Testis (tissue), 2 donors: ENCODE measurements around the gene MACROD2.

ENCODE experiments used
- POLR2A ChIP-seq: fragments of 450-650 bp; IDR thresholded peaks from one replicate; pipeline ENCODE4 v1.6.1; 2017; ENCODE audit warnings: antibody characterized with exemption, mild to moderate bottlenecking, moderate library complexity
- TF ChIP-seq, protein P1 (sequence below), 3 experiments: fragments of 450-650 bp in 2 of 3; fragments of 200-600 bp in 1 of 3; sonication (generic) in 1 of 3; IDR thresholded peaks; one replicate each; pipeline ENCODE4 v1.5.1; 2016 to 2019; ENCODE audit warnings: antibody characterized with exemption in 3 of 3, mild to moderate bottlenecking in 2 of 3, moderate library complexity in 1 of 3

DNA sequence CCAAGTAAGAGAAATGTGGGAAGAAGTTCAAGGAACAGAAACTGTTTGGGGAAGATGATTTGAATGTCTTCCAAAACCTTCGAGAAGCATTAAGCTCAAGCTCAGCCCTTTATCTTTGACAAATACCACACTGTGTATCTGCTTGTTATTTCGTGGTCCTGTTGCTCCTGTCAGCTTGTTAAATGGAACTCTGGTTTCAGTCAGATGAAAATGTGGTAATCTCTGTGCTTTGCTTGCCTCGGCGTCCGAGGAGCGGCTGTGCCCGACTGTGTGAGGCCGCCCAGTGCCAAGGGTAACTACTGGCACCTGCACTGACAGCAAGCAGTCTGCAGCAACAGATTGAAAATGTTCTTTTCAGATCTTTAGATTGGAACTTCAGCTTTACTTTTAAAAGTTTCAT is 920.0 kb downstream of the MACROD2 start:
- TF ChIP-seq, protein P1, sequence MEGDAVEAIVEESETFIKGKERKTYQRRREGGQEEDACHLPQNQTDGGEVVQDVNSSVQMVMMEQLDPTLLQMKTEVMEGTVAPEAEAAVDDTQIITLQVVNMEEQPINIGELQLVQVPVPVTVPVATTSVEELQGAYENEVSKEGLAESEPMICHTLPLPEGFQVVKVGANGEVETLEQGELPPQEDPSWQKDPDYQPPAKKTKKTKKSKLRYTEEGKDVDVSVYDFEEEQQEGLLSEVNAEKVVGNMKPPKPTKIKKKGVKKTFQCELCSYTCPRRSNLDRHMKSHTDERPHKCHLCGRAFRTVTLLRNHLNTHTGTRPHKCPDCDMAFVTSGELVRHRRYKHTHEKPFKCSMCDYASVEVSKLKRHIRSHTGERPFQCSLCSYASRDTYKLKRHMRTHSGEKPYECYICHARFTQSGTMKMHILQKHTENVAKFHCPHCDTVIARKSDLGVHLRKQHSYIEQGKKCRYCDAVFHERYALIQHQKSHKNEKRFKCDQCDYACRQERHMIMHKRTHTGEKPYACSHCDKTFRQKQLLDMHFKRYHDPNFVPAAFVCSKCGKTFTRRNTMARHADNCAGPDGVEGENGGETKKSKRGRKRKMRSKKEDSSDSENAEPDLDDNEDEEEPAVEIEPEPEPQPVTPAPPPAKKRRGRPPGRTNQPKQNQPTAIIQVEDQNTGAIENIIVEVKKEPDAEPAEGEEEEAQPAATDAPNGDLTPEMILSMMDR (IDR thresholded peaks at IDR 0.05), result no peak
- no peak for TF ChIP-seq POLR2A
